Measurements from ENCODE around the gene CLCN2. TPM values are rescaled to one million over a fixed set of nuclear protein-coding genes. Genes with fewer than 3 reads are reported as not detected.
A peak's percentile ranks its signal among the peaks of the same experiment; 100 is the strongest.

The CLCN2 gene
- total RNA-seq, 1 experiment from 2014 or later, result 21.6 TPM

DNA sequence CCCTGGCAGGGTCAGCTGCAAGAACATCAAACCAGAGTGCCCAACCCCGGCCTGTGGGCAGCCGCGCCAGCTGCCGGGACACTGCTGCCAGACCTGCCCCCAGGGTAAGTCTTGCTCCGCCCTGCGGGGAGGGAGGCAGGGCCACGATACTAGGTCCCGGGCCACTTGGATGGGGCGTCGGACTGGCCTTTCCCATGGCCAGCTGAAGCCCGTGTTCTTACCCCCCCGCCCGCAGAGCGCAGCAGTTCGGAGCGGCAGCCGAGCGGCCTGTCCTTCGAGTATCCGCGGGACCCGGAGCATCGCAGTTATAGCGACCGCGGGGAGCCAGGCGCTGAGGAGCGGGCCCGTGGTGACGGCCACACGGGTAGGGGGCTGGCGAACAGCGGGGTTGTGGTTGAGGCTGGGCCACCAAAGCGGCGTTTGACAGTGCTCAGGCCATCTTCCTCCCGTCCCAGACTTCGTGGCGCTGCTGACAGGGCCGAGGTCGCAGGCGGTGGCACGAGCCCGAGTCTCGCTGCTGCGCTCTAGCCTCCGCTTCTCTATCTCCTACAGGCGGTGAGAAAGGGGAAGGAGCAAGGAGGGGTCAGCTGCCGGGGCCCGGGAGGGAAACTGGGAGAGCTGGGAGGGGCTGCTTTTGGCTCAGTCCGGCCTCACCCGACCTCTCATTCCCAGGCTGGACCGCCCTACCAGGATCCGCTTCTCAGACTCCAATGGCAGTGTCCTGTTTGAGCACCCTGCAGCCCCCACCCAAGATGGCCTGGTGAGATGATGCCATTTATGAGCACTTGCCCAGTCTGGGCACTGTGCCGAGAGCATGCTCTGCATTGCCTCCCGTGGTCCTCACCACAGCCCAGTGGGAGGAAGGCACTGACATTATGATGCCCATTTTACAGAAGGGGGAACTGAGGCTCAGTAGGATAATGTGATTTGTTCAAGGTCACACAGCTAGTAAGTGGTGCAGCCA is 20.1 kb upstream of the CLCN2 start:
- Histone ChIP-seq H3K9me3 (ENCODE audit: control insufficient read depth in 1 of 2, insufficient read depth in 1 of 2, low read depth in 1 of 2, low read length in 2 of 2) (no peaks in the 10 kb centered on the region), H3K4me1 (ENCODE audit: control insufficient read depth in 1 of 2, insufficient read depth in 2 of 2, low read length in 2 of 2) (peaks cover 4 to 20% of the 10 kb centered on the region in 2 experiments; a peak in 2 of 4 replicates), H3K27me3 (ENCODE audit: insufficient read depth, low read length) (no peaks in the 10 kb centered on the region), H3K27ac (ENCODE audit: low read depth, low read length) (no peak overlapping the region), H4K20me1 (ENCODE audit: insufficient read depth) (no peaks in the 10 kb centered on the region), H3K9me2 (ENCODE audit: insufficient read depth) (no peaks in the 10 kb centered on the region), H3K4me2 (ENCODE audit: low read length) (peak overlapping the region; percentile 87; the same call in 1 of the 2 replicates), H3K9ac (ENCODE audit: low read length) (no peak overlapping the region), H3K4me3 (replicated peaks in 1 of 2; ENCODE audit: low read depth in 1 of 2, low read length in 2 of 2) (no peak overlapping the region), H3K36me3 (ENCODE audit: control insufficient read depth in 1 of 2, insufficient read depth in 2 of 2, low read length in 2 of 2) (no peaks in the 10 kb centered on the region), H3K79me2 (ENCODE audit: insufficient read depth, low read length) (no peaks in the 10 kb centered on the region), H2AFZ (ENCODE audit: low read depth, low read length, poor library complexity, severe bottlenecking) (no peak overlapping the region)
- ATAC-seq, result no peak
- DNase-seq (ENCODE audit: low read depth, low spot score), result no peak
- CTCF ChIA-PET, result no interaction called here
- intact Hi-C loops (cut with micrococcal nuclease), result no loop called here
- no peak for TF ChIP-seq CEBPB (IDR thresholded peaks at IDR 0.05; ENCODE audit: low read depth)
- TF ChIP-seq SIN3A (IDR thresholded peaks at IDR 0.05; ENCODE audit: low read depth), result no peak
- no peak for TF ChIP-seq POLR2A (IDR thresholded peaks at IDR 0.05; ENCODE audit: borderline replicate concordance, extremely low read depth, insufficient read depth, insufficient read length)
- no peak for TF ChIP-seq TCF7L2 (IDR thresholded peaks at IDR 0.05; ENCODE audit: borderline replicate concordance, extremely low read depth, insufficient read depth, insufficient read length)
- TF ChIP-seq ATF3 (IDR thresholded peaks at IDR 0.05), result no peak
- no peak for TF ChIP-seq FOSL1 (IDR thresholded peaks at IDR 0.05; ENCODE audit: low read depth)
- no peak for TF ChIP-seq SRF (IDR thresholded peaks at IDR 0.05; ENCODE audit: low read depth)
- TF ChIP-seq RAD21 (IDR thresholded peaks at IDR 0.05; ENCODE audit: low read depth), result no peak
- TF ChIP-seq, protein P1, sequence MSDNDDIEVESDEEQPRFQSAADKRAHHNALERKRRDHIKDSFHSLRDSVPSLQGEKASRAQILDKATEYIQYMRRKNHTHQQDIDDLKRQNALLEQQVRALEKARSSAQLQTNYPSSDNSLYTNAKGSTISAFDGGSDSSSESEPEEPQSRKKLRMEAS (IDR thresholded peaks at IDR 0.05), result no peak
- TF ChIP-seq EZH2 (IDR thresholded peaks at IDR 0.05), result no peak
- no peak for TF ChIP-seq YY1 (IDR thresholded peaks at IDR 0.05; ENCODE audit: extremely low read depth, insufficient replicate concordance, low read depth, low read length)
- TF ChIP-seq, protein P2, sequence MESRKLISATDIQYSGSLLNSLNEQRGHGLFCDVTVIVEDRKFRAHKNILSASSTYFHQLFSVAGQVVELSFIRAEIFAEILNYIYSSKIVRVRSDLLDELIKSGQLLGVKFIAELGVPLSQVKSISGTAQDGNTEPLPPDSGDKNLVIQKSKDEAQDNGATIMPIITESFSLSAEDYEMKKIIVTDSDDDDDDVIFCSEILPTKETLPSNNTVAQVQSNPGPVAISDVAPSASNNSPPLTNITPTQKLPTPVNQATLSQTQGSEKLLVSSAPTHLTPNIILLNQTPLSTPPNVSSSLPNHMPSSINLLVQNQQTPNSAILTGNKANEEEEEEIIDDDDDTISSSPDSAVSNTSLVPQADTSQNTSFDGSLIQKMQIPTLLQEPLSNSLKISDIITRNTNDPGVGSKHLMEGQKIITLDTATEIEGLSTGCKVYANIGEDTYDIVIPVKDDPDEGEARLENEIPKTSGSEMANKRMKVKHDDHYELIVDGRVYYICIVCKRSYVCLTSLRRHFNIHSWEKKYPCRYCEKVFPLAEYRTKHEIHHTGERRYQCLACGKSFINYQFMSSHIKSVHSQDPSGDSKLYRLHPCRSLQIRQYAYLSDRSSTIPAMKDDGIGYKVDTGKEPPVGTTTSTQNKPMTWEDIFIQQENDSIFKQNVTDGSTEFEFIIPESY (IDR thresholded peaks at IDR 0.05; ENCODE audit: extremely low read depth, insufficient replicate concordance, low read length), result no peak
- TF ChIP-seq ZFX (IDR thresholded peaks at IDR 0.05), result no peak
- TF ChIP-seq ELF1 (IDR thresholded peaks at IDR 0.05; ENCODE audit: borderline replicate concordance, low read depth), result no peak
- no peak for TF ChIP-seq SP1 (IDR thresholded peaks at IDR 0.05; ENCODE audit: low read depth)
- no peak for TF ChIP-seq EGR1 (IDR thresholded peaks at IDR 0.05; ENCODE audit: low read depth)
- TF ChIP-seq CBX3 (IDR thresholded peaks at IDR 0.05; ENCODE audit: low read depth), result no peak
- RAD21 ChIA-PET (ENCODE audit: low non-redundant PET in 1 of 2, low total read pairs in 2 of 2, uncharacterized antibody in 2 of 2, unreplicated experiment in 2 of 2), result no interaction called here
- BruUV-seq (replicated peaks), result no TSS peak
- POLR2A ChIA-PET, result no interaction called here
